Left lung (tissue), 10 donors: Measurements from ENCODE around the gene MED15. TPM values are rescaled to one million over a fixed set of nuclear protein-coding genes. Genes with fewer than 3 reads are reported as not detected.
A peak's percentile ranks its signal among the peaks of the same experiment; 100 is the strongest.

Experiments used
- ATAC-seq: fragments of 200-7000 bp; cut with Tn5 transposase; one replicate; pipeline ENCODE4 v1.9.1; 2020; ENCODE audit warnings: moderate library complexity
- DNase-seq, 4 donors: peaks; one replicate each; pipeline ENCODE4 v3.0.0-alpha.2; 2013 to 2020
- H3K27ac ChIP-seq, 2 donors: fragments of 200-600 bp; sonication (generic) in 1 of 2; one replicate each; pipeline versions ENCODE4 v1.5.0 to v1.8.0; 2020 to 2021
- H3K27me3 ChIP-seq, 2 donors: fragments of 200-600 bp; sonication (generic) in 1 of 2; one replicate each; pipeline versions ENCODE4 v1.5.0 to v1.8.0; 2020 to 2021
- H3K36me3 ChIP-seq, 2 donors: fragments of 200-600 bp; sonication (generic) in 1 of 2; one replicate each; pipeline versions ENCODE4 v1.5.0 to v1.8.0; 2020 to 2021
- H3K4me1 ChIP-seq, 2 donors: fragments of 200-600 bp; one replicate each; pipeline ENCODE4 v1.8.0; 2021
- H3K4me3 ChIP-seq, 2 donors: fragments of 200-600 bp; sonication (generic) in 1 of 2; one replicate each; pipeline versions ENCODE4 v1.5.0 to v1.8.0; 2020 to 2021; ENCODE audit warnings: mild to moderate bottlenecking in 1 of 2
- H3K9me3 ChIP-seq, 2 donors: fragments of 200-600 bp; sonication (generic) in 1 of 2; one replicate each; pipeline versions ENCODE4 v1.5.0 to v1.8.0; 2020 to 2021
- intact Hi-C, 2 donors: fragments of 100-400 bp; cut with DNase I; formaldehyde crosslinking; loops; one replicate each; pipeline versions ENCODE4 v1.11.2 to v1.14.2; 2022
- polyA plus RNA-seq, 6 donors: library from polyadenylated mRNA; unstranded; fragments of 120-200 nt; gene quantifications; one replicate each; pipeline ENCODE4 v1.2.1, GENCODE V29; 2013; ENCODE audit not compliant: insufficient read length in 6 of 6
- total RNA-seq, 2 donors: library from RNA; stranded (reverse); fragmentation: NEBNext Ultra II Directional; extraction: Animal tissue kit (Norgen Biotek cat#: 25700); gene quantifications; one replicate each; pipeline ENCODE4 v1.2.1, GENCODE V29; 2021
- TF ChIP-seq, protein P1 (sequence below), 2 donors: fragments of 200-600 bp; sonication (generic) in 1 of 2; IDR thresholded peaks; one replicate each; pipeline versions ENCODE4 v1.5.0 to v1.8.0; 2021; ENCODE audit warnings: antibody characterized with exemption in 2 of 2
- donor health status: DM: no; HTN: yes; CAD: no.
- donor health status: DM: no; HTN: no; CAD: no.

MED15 gene
- total and polyA plus RNA-seq, 8 donors: 47.2 to 121 (median 56.3) TPM

DNA sequence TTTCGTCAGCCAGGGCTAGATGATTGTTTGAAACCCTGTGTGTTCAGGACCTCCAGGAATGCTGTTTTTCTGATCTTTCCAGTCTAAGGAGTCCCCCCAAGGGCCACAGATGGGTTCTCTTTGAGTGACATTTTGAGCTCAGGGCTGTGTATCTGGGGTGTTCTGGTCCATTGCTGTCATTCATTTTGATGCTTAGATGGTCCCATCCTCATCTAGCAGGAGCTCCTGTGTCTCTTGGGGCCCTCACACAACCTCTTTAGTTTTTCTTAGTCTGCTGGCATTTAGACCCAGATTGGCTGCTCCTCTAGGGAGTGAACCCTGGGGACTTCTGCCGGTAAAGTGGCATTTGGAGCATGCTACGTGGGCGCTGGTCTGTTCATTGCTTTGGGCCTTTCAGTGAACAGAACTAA lies 39.1 kb downstream of the MED15 start:
- Histone ChIP-seq H3K27ac (no peak overlapping the region), H3K9me3 (no peaks in the 10 kb centered on the region), H3K4me3 (no peak overlapping the region), H3K36me3 (peaks cover 0 to 36% of the 10 kb centered on the region in 2 donors), H3K27me3 (no peaks in the 10 kb centered on the region), H3K4me1 (peaks cover 23 to 45% of the 10 kb centered on the region in 2 donors)
- TF ChIP-seq, protein P1, sequence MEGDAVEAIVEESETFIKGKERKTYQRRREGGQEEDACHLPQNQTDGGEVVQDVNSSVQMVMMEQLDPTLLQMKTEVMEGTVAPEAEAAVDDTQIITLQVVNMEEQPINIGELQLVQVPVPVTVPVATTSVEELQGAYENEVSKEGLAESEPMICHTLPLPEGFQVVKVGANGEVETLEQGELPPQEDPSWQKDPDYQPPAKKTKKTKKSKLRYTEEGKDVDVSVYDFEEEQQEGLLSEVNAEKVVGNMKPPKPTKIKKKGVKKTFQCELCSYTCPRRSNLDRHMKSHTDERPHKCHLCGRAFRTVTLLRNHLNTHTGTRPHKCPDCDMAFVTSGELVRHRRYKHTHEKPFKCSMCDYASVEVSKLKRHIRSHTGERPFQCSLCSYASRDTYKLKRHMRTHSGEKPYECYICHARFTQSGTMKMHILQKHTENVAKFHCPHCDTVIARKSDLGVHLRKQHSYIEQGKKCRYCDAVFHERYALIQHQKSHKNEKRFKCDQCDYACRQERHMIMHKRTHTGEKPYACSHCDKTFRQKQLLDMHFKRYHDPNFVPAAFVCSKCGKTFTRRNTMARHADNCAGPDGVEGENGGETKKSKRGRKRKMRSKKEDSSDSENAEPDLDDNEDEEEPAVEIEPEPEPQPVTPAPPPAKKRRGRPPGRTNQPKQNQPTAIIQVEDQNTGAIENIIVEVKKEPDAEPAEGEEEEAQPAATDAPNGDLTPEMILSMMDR (IDR thresholded peaks at IDR 0.05): no peak
- intact Hi-C loops: no loop called here
- no peak for ATAC-seq
- DNase-seq: no peak

DNA sequence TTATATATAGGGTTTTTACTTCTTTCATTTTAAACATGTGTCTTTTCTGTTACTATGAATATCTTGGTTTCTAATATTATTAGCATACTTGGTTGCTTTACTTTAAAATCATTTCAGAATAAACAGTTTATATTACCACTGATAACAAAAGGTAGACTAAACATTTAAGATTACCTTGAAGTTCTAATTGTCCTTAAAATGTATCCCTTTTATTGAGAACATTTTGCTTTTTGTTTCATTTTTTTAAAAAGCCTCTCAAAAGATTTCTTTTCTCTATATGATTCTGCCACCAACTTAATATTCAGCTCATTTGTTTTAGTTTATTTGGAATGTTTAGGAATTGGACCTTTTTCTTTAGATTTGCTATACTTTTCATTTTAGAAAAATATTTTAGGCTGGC lies 39.6 kb downstream of the MED15 start:
- Histone ChIP-seq H3K36me3 (peaks cover 0 to 36% of the 10 kb centered on the region in 2 donors), H3K4me1 (peaks cover 28 to 50% of the 10 kb centered on the region in 2 donors), H3K9me3 (no peaks in the 10 kb centered on the region), H3K27me3 (no peaks in the 10 kb centered on the region), H3K27ac (no peak overlapping the region), H3K4me3 (no peak overlapping the region)
- DNase-seq (no peak), ATAC-seq (no peak)
- TF ChIP-seq, protein P1 (IDR thresholded peaks at IDR 0.05): no peak
- intact Hi-C loops: no loop called here

DNA sequence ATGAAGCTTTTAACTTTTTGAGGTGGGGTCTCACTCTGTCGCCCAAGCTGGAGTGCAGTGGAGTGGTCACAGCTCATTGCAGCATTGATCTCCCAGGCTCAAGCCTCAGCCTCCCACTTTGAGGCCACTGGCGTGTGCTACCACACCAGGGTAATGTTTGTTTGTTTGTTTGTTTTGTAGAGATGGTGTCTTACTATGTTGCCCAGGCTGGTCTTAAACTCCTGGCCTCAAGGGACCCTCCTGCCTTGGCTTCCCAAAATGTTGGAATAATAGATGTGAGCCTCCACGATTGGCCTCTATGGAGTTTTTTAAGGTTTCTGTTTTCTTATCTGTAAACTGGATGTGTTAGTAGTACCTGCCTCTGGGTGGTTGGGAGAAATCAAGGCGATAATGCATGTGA lies 41.4 kb downstream of the MED15 start:
- Histone ChIP-seq H3K27ac (peak overlapping the region; percentile 21 to 88), H3K27me3 (no peaks in the 10 kb centered on the region), H3K36me3 (peaks cover 0 to 46% of the 10 kb centered on the region in 2 donors), H3K4me1 (peaks cover 39 to 68% of the 10 kb centered on the region in 2 donors), H3K9me3 (no peaks in the 10 kb centered on the region), H3K4me3 (no peak overlapping the region)
- intact Hi-C loops: no loop called here
- TF ChIP-seq, protein P1 (IDR thresholded peaks at IDR 0.05): no peak
- no peak for ATAC-seq
- DNase-seq: no peak

DNA sequence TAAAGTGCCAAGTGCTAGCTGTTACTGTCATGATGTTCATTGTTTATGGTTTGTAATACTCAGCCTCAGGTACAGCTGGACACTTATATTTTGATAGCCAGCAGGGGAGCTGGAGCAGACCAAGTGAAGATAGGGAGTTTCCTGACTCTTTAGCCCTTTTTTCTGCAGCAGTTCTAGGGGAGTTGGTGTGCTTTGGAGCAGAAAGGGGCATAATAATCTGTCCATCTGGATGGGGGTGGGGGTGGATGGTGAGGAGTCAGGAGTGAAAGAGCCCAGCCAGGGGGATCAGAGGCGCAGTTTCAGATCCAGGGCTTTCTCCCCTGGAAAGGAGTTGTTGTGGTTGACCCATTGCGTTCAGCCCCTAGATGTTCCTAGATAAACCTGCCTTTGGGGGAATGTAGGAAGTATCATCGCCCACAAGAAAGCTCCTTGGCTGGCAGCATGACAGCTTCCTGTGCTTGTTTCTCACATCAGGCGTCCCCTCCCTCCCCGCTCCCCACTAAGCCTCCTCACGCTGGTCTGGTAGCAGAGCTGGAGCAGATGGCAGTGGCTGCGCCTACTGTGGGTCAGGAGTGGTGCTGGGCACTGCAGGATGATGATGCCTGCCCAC lies 41.9 kb downstream of the MED15 start:
- Histone ChIP-seq H3K9me3 (no peaks in the 10 kb centered on the region), H3K4me1 (peaks cover 39 to 70% of the 10 kb centered on the region in 2 donors), H3K27ac (peak overlapping the region; percentile 73 to 88), H3K4me3 (no peak overlapping the region), H3K27me3 (no peaks in the 10 kb centered on the region), H3K36me3 (peaks cover 0 to 47% of the 10 kb centered on the region in 2 donors)
- peak in 1 of 4 donors; percentile 28 for DNase-seq
- ATAC-seq: no peak
- intact Hi-C loops: no loop called here
- TF ChIP-seq, protein P1 (IDR thresholded peaks at IDR 0.05): no peak

DNA sequence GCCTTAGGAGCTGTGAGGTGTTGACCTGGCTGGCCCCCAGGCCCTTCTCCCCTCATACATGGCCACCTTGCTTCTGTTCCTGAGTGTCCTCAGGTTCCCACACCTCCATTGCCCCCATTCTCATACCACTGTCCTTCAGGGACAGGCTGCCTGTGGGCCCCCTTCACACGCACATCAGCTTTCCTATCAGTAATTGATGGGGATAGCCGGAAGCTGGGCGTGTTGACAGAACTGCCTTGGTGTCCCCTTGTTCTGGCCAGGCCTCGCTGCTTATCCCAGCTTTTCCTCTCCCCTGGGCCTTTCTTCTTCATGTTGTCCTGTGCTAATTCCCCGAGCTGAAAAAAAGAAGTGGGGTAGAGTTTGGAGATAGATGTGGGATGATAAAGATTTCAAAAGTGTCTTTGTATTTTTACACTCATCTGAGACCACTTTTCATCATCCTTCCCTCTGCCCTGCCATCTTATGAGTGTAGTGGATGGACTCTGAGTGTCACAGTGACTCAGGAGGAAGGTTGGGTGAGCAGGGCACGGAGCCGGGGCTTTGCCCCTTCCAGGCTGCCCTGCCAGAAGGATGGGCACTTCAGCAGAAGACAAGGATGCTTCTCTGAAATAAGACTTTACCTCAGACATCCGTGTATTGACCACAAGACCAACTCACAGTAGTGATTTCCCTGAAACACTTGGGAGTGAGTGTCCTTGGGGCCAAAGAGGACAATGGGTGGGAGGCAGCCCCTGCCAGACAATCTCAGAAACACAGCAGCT lies 42.8 kb downstream of the MED15 start:
- ATAC-seq: no peak
- intact Hi-C loops: no loop called here

More for the DNA sequence above, 42.8 kb downstream of the MED15 start:
- Histone ChIP-seq H3K9me3 (no peaks in the 10 kb centered on the region), H3K27me3 (no peaks in the 10 kb centered on the region), H3K4me1 (peaks cover 39 to 73% of the 10 kb centered on the region in 2 donors), H3K4me3 (no peak overlapping the region), H3K27ac (peak overlapping the region; percentile 73 to 88), H3K36me3 (peaks cover 0 to 48% of the 10 kb centered on the region in 2 donors)
- TF ChIP-seq, protein P1 (IDR thresholded peaks at IDR 0.05): no peak
- DNase-seq: no peak
